HEK293 (cell line): ENCODE measurements around the gene CNKSR3.
A peak's percentile ranks its signal among the peaks of the same experiment; 100 is the strongest.

ENCODE experiments used
- CTCF ChIA-PET: fragments of 350-600 bp; formaldehyde crosslinking; extraction: SDS; loops from one replicate; lab custom pipeline; 2021; ENCODE audit warnings: antibody characterized with exemption; lab: Yijun Ruan, JAX
- POLR2A ChIA-PET: fragments of 300-600 bp; formaldehyde crosslinking; extraction: SDS; loops from one replicate; lab custom pipeline; 2020; ENCODE audit warnings: antibody characterized with exemption, inconsistent platforms; lab: Yijun Ruan, JAX
- H3K27ac ChIP-seq: fragments of 200-500 bp; sonication (Bioruptor generic); 2 replicates; pipeline ENCODE4 v1.5.1; 2014; ENCODE audit warnings: low read depth, low read length, control low read depth, inconsistent platforms; ENCODE audit errors: extremely low read depth
- H3K36me3 ChIP-seq, 2 experiments: fragments of 200-500 bp in 1 of 2; sonication (Bioruptor generic) in 1 of 2; 1 replicate in 1 of 2; 2 replicates in 1 of 2; pipeline ENCODE4 v1.5.1; 2014 to 2017; ENCODE audit warnings: inconsistent platforms in 2 of 2, low read length in 2 of 2; ENCODE audit not compliant: control insufficient read depth in 2 of 2, insufficient read depth in 1 of 2
- H3K4me1 ChIP-seq: fragments of 200-500 bp; sonication (Bioruptor generic); 2 replicates; pipeline ENCODE4 v1.5.1; 2014; ENCODE audit warnings: mild to moderate bottlenecking, low read length, inconsistent platforms; ENCODE audit not compliant: control insufficient read depth, insufficient read depth
- H3K4me3 ChIP-seq: 2 replicates; pipeline ENCODE4 v1.5.1; 2011; ENCODE audit warnings: low read depth, mild to moderate bottlenecking, control low read depth, low read length, moderate library complexity
- H3K9me3 ChIP-seq: fragments of 200-500 bp; sonication (Bioruptor generic); 2 replicates; pipeline ENCODE4 v1.5.1; 2014; ENCODE audit warnings: low read depth, low read length, inconsistent platforms; ENCODE audit not compliant: control insufficient read depth, insufficient read depth
- BCL11A ChIP-seq: fragments of 450-650 bp; formaldehyde crosslinking; IDR thresholded peaks from 2 replicates; pipeline ENCODE4 v1.5.1; 2016; ENCODE audit warnings: low read depth, missing biosample characterization, missing genetic modification characterization
- KLF7 ChIP-seq: fragments of 450-650 bp; formaldehyde crosslinking; IDR thresholded peaks from 2 replicates; pipeline ENCODE4 v1.5.1; 2016; ENCODE audit warnings: missing biosample characterization, missing genetic modification characterization, borderline replicate concordance
- KLF8 ChIP-seq: fragments of 450-650 bp; formaldehyde crosslinking; IDR thresholded peaks from 2 replicates; pipeline ENCODE4 v1.5.1; 2016; ENCODE audit warnings: missing biosample characterization, missing genetic modification characterization
- MYNN ChIP-seq: fragments of 450-650 bp; formaldehyde crosslinking; IDR thresholded peaks from 2 replicates; pipeline ENCODE4 v1.5.1; 2016; ENCODE audit warnings: missing biosample characterization, missing genetic modification characterization, borderline replicate concordance
- ZNF132 ChIP-seq: fragments of 450-650 bp; formaldehyde crosslinking; IDR thresholded peaks from 2 replicates; pipeline ENCODE4 v1.5.1; 2017; ENCODE audit warnings: missing biosample characterization, missing genetic modification characterization, borderline replicate concordance
- ZNF19 ChIP-seq: fragments of 450-650 bp; formaldehyde crosslinking; IDR thresholded peaks from 2 replicates; pipeline ENCODE4; 2016; ENCODE audit warnings: missing biosample characterization, missing genetic modification characterization, low read depth
- ZNF530 ChIP-seq: fragments of 450-650 bp; formaldehyde crosslinking; IDR thresholded peaks from 2 replicates; pipeline ENCODE4 v1.5.1; 2016; ENCODE audit warnings: low read depth, missing biosample characterization, missing genetic modification characterization
- ZNF600 ChIP-seq: fragments of 450-650 bp; formaldehyde crosslinking; IDR thresholded peaks from 2 replicates; pipeline ENCODE4 v1.5.1; 2016; ENCODE audit warnings: missing biosample characterization, missing genetic modification characterization
- ZNF610 ChIP-seq: fragments of 450-650 bp; formaldehyde crosslinking; IDR thresholded peaks from 2 replicates; pipeline ENCODE4 v1.5.1; 2016; ENCODE audit warnings: missing biosample characterization, missing genetic modification characterization, borderline replicate concordance
- ZNF623 ChIP-seq: fragments of 450-650 bp; formaldehyde crosslinking; IDR thresholded peaks from 2 replicates; pipeline ENCODE4 v1.5.1; 2016; ENCODE audit warnings: missing biosample characterization, missing genetic modification characterization
- ZNF654 ChIP-seq: fragments of 450-650 bp; formaldehyde crosslinking; IDR thresholded peaks from 2 replicates; pipeline ENCODE4 v1.5.1; 2016; ENCODE audit warnings: low read depth, missing biosample characterization, missing genetic modification characterization
- TF ChIP-seq, protein P1 (sequence below): fragments of 450-650 bp; formaldehyde crosslinking; IDR thresholded peaks from 2 replicates; pipeline ENCODE4 v1.5.1; 2016; ENCODE audit warnings: missing biosample characterization, missing genetic modification characterization
- TF ChIP-seq, protein P2 (sequence below): fragments of 450-650 bp; formaldehyde crosslinking; IDR thresholded peaks from 2 replicates; pipeline ENCODE4 v1.5.1; 2016; ENCODE audit warnings: missing biosample characterization, missing genetic modification characterization, low read depth
- TF ChIP-seq, protein P3 (sequence below): fragments of 450-650 bp; formaldehyde crosslinking; IDR thresholded peaks from 2 replicates; pipeline ENCODE4 v1.5.1; 2016; ENCODE audit warnings: missing biosample characterization, missing genetic modification characterization
- TF ChIP-seq, protein P4 (sequence below): fragments of 450-650 bp; formaldehyde crosslinking; IDR thresholded peaks from 2 replicates; pipeline ENCODE4 v1.5.1; 2016; ENCODE audit warnings: missing biosample characterization, missing genetic modification characterization

CNKSR3 gene

DNA sequence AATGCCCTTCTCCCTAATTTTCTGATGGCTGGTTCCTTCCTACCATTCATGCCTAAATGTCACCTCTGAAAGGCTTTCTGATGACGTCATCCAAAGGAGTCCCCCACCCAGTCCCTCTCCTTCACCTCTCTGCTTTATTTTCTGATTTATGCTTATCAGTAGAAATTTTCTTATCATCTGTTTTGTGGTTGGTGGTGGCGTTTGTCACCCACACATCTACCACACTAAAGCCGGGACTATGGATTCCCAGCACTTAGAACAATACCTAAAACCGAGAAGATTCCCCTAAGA, 9.0 kb downstream of the CNKSR3 start:
- peaks cover 0 to 3% of the 10 kb centered on the region in 2 experiments; a peak in 1 of 3 replicates for H3K36me3 ChIP-seq
- H3K27ac ChIP-seq = no peak overlapping the region
- CTCF ChIA-PET = interaction anchor here (0.9 to 3.9 kb wide), 19 partner anchors 9 to 221 kb away, joined by 3 to 46 read pairs (median 5); partner anchors contain the start of gene CNKSR3
- no peaks in the 10 kb centered on the region for H3K4me1 ChIP-seq
- no peaks in the 10 kb centered on the region for H3K9me3 ChIP-seq
- POLR2A ChIA-PET = interaction anchor here (1.6 kb wide), 1 partner anchor 9 kb away, joined by 6 read pairs; the partner anchor contains the start of gene CNKSR3
- no peak overlapping the region for H3K4me3 ChIP-seq
- no peak for TF ChIP-seq KLF7 (tag by site-specific recombination)
- no peak for TF ChIP-seq ZNF610 (tag by site-specific recombination)
- TF ChIP-seq, protein P1, sequence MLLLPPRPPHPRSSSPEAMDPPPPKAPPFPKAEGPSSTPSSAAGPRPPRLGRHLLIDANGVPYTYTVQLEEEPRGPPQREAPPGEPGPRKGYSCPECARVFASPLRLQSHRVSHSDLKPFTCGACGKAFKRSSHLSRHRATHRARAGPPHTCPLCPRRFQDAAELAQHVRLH (tag by site-specific recombination) = 0 out of 2 replicates have a peak, but pooled peaks have one; percentile 1
- no peak for TF ChIP-seq ZNF132 (tag by site-specific recombination)
- TF ChIP-seq, protein P2, sequence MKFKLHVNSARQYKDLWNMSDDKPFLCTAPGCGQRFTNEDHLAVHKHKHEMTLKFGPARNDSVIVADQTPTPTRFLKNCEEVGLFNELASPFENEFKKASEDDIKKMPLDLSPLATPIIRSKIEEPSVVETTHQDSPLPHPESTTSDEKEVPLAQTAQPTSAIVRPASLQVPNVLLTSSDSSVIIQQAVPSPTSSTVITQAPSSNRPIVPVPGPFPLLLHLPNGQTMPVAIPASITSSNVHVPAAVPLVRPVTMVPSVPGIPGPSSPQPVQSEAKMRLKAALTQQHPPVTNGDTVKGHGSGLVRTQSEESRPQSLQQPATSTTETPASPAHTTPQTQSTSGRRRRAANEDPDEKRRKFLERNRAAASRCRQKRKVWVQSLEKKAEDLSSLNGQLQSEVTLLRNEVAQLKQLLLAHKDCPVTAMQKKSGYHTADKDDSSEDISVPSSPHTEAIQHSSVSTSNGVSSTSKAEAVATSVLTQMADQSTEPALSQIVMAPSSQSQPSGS (tag by site-specific recombination) = peak; percentile 93
- no peak for TF ChIP-seq MYNN (tag by site-specific recombination)

DNA sequence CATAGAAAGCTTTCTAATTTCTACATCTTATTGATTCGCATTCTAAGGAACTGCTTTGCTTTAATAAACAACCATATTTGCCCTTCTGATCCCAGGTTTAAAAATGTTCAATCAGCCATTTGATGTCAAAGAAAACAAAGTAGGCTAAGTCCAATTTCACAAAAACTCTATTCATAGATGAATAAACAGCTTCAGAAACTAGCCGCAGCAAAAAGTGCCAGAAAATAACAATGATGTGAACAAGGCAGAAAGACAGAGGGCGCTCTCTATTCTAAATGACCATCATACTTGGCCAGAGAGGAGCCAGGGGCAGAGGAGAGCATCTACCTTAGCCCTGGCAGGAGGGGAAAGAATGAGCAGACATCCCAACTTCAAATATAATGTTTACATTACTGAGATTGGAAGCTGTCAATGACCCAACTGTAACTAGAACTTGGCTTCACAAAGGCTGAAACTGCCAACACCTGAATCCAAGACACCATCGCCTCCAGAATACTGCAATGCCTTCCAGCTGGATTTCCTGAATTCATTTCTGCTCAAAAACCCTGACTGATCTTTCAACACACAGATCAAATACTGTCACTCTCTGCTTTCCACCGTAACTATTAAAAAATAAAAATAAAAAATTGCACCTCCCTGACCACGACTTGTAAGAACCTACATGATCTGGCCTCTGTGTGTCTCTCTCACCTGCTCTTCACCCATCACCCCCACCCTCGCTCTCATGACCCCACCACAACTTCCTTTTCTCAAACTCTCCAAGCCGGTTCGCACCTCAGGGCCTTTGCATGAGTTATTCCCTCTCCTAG, 9.5 kb downstream of the CNKSR3 start:
- Histone ChIP-seq H3K27ac (no peak overlapping the region), H3K36me3 (no peaks in the 10 kb centered on the region), H3K4me1 (no peaks in the 10 kb centered on the region), H3K4me3 (no peak overlapping the region), H3K9me3 (no peaks in the 10 kb centered on the region)
- POLR2A ChIA-PET = interaction anchor here (0.6 to 1.6 kb wide), 2 partner anchors 9 to 136 kb away, joined by 6 to 7 read pairs; partner anchors contain the start of gene CNKSR3
- CTCF ChIA-PET = interaction anchor here (0.6 to 3.9 kb wide), 37 partner anchors 7 to 770 kb away, joined by 3 to 46 read pairs (median 5); partner anchors contain the start of gene CNKSR3
- TF ChIP-seq ZNF654 (tag by site-specific recombination) (peak; percentile 30), KLF8 (tag by site-specific recombination) (no peak), ZNF623 (tag by site-specific recombination) (peak; percentile 93), ZNF19 (tag by site-specific recombination) (no peak), ZNF530 (no peak), BCL11A (0 out of 2 replicates have a peak, but pooled peaks have one; percentile 10), ZNF600 (peak; percentile 47; the same call in 1 of the 2 replicates)
- TF ChIP-seq, protein P3, sequence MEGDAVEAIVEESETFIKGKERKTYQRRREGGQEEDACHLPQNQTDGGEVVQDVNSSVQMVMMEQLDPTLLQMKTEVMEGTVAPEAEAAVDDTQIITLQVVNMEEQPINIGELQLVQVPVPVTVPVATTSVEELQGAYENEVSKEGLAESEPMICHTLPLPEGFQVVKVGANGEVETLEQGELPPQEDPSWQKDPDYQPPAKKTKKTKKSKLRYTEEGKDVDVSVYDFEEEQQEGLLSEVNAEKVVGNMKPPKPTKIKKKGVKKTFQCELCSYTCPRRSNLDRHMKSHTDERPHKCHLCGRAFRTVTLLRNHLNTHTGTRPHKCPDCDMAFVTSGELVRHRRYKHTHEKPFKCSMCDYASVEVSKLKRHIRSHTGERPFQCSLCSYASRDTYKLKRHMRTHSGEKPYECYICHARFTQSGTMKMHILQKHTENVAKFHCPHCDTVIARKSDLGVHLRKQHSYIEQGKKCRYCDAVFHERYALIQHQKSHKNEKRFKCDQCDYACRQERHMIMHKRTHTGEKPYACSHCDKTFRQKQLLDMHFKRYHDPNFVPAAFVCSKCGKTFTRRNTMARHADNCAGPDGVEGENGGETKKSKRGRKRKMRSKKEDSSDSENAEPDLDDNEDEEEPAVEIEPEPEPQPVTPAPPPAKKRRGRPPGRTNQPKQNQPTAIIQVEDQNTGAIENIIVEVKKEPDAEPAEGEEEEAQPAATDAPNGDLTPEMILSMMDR = peak; percentile 38; the same call in 1 of the 2 replicates
- TF ChIP-seq, protein P1 (tag by site-specific recombination) = 0 out of 2 replicates have a peak, but pooled peaks have one; percentile 11
- TF ChIP-seq, protein P4, sequence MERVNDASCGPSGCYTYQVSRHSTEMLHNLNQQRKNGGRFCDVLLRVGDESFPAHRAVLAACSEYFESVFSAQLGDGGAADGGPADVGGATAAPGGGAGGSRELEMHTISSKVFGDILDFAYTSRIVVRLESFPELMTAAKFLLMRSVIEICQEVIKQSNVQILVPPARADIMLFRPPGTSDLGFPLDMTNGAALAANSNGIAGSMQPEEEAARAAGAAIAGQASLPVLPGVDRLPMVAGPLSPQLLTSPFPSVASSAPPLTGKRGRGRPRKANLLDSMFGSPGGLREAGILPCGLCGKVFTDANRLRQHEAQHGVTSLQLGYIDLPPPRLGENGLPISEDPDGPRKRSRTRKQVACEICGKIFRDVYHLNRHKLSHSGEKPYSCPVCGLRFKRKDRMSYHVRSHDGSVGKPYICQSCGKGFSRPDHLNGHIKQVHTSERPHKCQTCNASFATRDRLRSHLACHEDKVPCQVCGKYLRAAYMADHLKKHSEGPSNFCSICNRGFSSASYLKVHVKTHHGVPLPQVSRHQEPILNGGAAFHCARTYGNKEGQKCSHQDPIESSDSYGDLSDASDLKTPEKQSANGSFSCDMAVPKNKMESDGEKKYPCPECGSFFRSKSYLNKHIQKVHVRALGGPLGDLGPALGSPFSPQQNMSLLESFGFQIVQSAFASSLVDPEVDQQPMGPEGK (tag by site-specific recombination) = 0 out of 2 replicates have a peak, but pooled peaks have one; percentile 28
